Vagina (tissue), 2 donors: ENCODE results near the gene AP2B1.

ENCODE experiments used
- POLR2A ChIP-seq, 2 donors: fragments of 450-650 bp; IDR thresholded peaks; one replicate each; pipeline ENCODE4 v1.6.1; 2017; ENCODE audit warnings: antibody characterized with exemption in 2 of 2, mild to moderate bottlenecking in 2 of 2, moderate library complexity in 2 of 2
- POLR2AphosphoS5 ChIP-seq, 2 donors: sonication (generic); formaldehyde crosslinking; IDR thresholded peaks; one replicate each; pipeline ENCODE4 v1.9.0; 2017; ENCODE audit warnings: antibody characterized with exemption in 2 of 2, mild to moderate bottlenecking in 2 of 2, low read depth in 1 of 2; ENCODE audit not compliant: insufficient read depth in 1 of 2
- TF ChIP-seq, protein P1 (sequence below), 3 experiments: fragments of 450-650 bp in 2 of 3; fragments of 200-600 bp in 1 of 3; sonication (generic) in 1 of 3; IDR thresholded peaks; one replicate each; pipeline ENCODE4 v1.5.1; 2017 to 2019; ENCODE audit warnings: antibody characterized with exemption in 3 of 3, mild to moderate bottlenecking in 2 of 3, moderate library complexity in 2 of 3

- TF ChIP-seq, protein P1, sequence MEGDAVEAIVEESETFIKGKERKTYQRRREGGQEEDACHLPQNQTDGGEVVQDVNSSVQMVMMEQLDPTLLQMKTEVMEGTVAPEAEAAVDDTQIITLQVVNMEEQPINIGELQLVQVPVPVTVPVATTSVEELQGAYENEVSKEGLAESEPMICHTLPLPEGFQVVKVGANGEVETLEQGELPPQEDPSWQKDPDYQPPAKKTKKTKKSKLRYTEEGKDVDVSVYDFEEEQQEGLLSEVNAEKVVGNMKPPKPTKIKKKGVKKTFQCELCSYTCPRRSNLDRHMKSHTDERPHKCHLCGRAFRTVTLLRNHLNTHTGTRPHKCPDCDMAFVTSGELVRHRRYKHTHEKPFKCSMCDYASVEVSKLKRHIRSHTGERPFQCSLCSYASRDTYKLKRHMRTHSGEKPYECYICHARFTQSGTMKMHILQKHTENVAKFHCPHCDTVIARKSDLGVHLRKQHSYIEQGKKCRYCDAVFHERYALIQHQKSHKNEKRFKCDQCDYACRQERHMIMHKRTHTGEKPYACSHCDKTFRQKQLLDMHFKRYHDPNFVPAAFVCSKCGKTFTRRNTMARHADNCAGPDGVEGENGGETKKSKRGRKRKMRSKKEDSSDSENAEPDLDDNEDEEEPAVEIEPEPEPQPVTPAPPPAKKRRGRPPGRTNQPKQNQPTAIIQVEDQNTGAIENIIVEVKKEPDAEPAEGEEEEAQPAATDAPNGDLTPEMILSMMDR (IDR thresholded peaks at IDR 0.05): no peak
- TF ChIP-seq POLR2A (IDR thresholded peaks at IDR 0.05): no peak
- no peak for TF ChIP-seq POLR2AphosphoS5 (IDR thresholded peaks at IDR 0.05; ENCODE audit: insufficient read depth in 1 of 2, low read depth in 1 of 2)
Observed at GRCh38 chr17:35660902-35661301, 73.8 kb downstream of the AP2B1 start.
